Thyroid gland (tissue), 4 donors: Measurements from ENCODE around the gene GALNT13.

Experiments
- CTCF ChIP-seq, 6 experiments: fragments of 200-600 bp in 3 of 6; fragments of 450-650 bp in 3 of 6; sonication (generic) in 3 of 6; IDR thresholded peaks; one replicate each; pipeline ENCODE4 v1.5.1; 2016 to 2019; ENCODE audit warnings: antibody characterized with exemption in 6 of 6, mild to moderate bottlenecking in 2 of 6, inconsistent platforms in 1 of 6, moderate library complexity in 1 of 6
- POLR2A ChIP-seq, 2 donors: fragments of 450-650 bp; IDR thresholded peaks; one replicate each; pipeline ENCODE4 v1.6.1; 2017; ENCODE audit warnings: antibody characterized with exemption in 2 of 2, mild to moderate bottlenecking in 2 of 2, moderate library complexity in 1 of 2

- no peak for TF ChIP-seq CTCF (IDR thresholded peaks at IDR 0.05)
- TF ChIP-seq POLR2A (IDR thresholded peaks at IDR 0.05): no peak
These were observed 157.8 kb downstream of the GALNT13 start for GRCh38 chr2:154029504-154029903.
